Inflammatory macrophage treated with lipopolysaccharide for 4 hours (primary cell): Measurements from ENCODE around the gene USP9X.
A peak's percentile ranks its signal among the peaks of the same experiment; 100 is the strongest.

Source experiments
- DNase-seq: peaks from one replicate; pipeline ENCODE4 v3.0.0-alpha.2; 2020

Gene USP9X

GRCh38 chrX:41087201-41087600 lies 2.0 kb downstream of the USP9X start:
- DNase-seq: no peak

DNA sequence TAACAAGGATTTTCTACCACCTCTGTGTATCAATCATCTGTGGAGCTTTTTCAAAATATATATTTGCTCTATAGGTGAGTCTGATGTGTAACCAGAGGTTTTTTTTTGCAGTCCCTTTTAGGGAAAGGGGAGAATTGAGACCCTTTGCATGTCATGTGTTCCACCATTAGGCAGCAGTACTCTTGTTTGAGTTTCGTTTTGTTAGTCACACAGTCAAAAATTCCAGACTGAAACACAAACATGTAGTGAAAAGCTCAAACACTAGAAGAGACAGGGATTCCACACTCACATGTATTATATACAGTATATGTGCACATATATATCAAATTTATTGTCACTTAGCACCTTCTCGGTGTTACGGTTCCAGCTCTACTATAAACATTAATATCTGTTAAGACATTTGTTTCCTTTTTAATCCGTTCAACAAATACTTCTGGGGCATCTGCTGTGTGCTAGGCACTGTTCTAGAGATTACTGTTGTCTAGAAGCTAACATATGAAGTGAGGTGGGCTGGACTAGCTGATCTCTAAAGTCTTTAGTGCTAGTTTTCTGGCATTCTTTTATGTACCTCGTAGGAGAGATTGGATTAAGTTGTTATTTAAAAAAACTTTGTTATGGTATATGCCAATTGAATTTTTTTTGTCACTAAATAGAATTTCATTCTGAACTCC lies 5.5 kb downstream of the USP9X start:
- DNase-seq: peak; percentile 40

DNA sequence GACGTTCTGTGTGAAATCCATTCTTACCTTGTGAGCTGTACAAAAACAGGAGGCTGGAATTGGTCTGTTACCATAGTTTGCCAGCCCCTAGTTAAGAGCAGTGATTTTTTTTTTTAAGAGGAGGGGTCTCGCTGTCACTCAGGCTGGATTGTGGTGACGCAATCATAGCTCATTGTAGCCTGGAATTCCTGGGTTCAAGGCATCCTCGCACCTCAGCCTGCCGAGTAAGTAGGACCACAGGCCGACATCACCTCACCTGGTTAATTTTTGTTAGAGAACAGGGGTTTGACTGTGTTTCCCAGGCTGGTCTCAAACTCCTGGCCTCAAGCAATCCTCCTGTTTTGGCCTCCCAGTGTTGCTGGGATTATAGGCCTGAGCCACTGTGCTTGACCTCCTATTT lies 7.5 kb downstream of the USP9X start:
- DNase-seq: no peak

DNA sequence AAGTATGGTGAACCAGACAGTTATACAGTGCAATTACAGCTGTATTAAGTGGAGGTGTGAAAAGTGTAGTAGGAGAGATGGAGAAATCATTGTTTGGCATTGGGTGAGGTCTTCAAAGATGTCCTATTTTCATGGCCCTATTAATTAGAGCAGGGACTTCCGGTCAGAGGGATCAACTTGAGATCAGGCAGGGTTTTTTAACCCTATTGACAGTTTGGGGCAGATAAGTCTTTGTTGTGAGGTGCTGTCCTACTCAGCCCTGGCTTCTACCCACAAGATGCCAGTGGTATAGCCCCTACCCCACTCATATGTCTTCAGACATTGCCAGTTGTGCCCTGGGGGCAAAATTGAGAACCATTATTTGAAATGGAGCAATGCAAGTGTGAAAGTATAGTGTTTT lies 9.9 kb downstream of the USP9X start:
- no peak for DNase-seq

DNA sequence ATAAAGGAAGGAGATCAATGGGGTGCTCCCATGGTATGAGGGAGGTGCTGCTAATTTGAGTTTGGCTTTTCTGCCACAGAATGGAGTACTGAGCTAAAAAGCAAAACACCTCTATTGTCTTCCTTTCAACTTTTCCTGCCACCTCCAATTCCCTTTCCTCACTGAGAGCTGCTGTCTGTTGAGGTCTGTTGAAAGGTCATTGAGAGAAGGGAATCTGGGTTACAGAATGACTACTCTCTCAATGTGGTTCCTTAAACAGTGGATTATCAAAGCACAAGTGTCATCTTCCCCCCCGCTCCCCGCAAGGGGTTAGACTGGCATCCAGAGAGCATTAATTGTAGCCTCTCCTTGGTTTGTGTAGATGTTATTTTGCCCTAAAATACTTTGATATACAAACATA lies 10.7 kb downstream of the USP9X start:
- peak; percentile 47 for DNase-seq

- DNase-seq: peak; percentile 46
Measured at GRCh38 chrX:41096339-41096955, 11.2 kb downstream of the USP9X start.

DNA sequence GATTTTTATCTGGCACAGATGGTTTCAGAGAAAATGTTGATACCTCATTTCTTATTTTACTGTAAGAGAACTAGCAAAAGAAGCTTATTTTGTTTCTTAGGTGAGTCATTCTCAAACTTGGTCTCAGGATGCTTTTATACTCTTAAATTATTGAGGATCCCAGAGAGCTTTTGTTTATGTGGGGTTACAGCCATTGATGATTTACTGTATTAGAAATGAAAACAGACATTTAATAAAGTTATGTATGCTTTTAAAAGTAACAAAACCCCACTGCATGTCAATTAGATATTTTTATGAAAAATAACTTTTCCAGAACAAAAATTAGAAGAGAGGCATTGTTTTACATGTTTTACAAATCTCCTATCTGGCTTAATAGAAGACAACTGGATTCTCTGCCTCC lies 12.1 kb downstream of the USP9X start:
- DNase-seq: no peak

GRCh38 chrX:41100200-41100599 lies 15.0 kb downstream of the USP9X start:
- no peak for DNase-seq

DNA sequence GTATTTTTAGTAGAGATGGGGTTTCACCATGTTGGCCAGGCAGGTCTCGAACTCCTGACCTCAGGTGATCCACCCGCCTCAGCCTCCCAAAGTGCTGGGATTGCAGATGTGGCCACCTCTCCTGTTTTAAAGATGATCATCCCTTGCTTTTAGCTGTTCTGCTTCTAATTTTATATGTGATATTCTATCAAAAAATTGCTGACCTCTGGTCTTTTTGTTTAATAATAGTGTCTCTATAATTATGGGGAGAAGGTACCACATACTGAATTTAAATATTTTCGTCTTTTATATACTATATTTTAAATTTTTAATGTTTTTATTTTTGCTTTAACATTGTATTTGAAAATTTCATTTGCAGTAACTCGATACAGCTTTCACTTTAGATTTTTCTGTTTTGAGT lies 15.6 kb downstream of the USP9X start:
- no peak for DNase-seq

DNA sequence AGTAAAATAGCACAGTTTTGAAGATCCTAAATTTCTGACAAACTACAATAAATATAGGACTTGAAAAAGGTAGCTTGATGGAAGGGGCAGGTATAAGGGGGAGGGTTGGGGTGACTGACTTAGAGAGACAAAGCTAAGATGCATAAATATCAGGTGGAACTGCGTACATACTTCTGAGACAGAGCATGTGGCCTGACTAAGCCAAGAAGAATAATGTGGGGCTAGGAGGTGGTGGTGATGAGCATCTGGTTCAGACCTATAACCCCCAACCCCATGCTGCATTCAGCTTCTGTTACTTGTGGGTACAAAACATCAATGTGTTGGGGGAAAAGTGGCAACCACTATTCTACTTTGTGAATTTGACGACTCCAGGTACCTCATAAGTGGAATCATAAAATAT lies 19.8 kb downstream of the USP9X start:
- no peak for DNase-seq

- peak; percentile 56 for DNase-seq
Measured at GRCh38 chrX:41106257-41106656, 21.0 kb downstream of the USP9X start.

DNA sequence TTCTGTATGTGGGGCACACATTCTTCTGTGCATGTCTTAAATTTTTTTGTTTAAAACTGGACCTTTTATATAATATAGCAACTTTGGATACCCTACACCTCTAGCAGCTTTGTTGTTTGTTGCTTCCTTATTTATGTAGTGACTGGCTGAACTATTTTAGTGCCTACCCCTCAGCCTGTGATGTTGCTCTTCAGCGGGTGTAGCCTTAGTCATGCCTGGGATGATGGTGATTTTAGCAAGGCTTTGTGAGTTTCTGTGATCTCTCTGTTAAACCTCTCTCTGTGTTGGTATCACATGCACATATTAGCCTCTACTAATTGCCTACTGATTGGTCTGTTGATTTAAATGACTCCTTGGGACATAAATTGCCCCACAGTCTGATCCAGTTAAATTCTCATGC lies 22.8 kb downstream of the USP9X start:
- DNase-seq: peak; percentile 28

DNA sequence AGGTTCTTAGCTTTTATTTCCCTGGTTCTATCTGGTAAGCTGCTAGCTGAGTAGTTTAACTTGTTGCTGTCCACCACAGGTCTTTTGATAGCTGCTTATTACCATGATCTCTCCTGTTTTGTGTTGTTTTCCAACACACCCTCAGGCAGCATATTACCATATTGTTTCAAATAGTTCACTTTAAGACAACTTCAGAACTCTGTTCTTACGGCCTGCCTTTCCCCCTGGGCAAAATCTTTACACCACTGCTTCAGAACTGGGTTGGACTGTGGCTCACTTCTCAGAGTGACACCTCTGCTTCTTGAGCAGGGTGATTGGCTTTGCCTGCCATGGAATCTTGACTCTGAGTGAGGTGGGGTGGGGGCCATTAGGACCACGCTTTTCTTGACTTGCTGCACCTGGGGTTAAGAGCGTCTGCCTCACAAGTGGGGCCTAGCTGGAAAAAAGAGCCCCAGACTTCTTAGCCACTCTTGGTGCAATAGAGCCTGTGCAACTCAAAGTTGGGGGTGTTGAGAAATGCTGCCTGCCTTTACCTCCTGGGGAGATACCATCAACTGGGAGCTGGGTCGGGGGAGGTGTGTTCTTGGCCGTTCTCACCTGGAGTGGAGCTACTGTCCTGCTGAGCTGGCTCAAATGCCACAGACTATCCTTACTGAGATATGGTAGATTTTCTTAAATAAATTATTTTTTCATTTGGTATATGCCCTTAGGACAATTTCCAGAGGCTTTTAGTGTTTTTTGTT lies 23.4 kb downstream of the USP9X start:
- no peak for DNase-seq

- DNase-seq: no peak
Measured at GRCh38 chrX:41110801-41111625, 25.8 kb downstream of the USP9X start.

DNA sequence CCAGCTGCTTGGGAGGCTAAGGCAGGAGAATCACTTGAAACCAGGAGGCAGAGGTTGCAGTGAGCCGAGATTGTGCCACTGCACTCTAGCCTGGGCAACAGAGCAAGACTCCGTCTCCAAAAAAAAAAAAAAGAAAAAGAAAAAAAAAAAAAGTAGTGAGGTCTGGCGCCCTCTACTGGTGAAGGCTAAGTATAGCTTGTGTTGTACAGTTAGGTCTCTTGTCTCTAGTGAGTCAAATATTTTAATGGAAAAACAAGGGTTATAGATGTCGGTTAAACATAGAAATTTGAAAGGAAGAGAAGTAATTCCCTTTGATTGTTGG lies 29.8 kb downstream of the USP9X start:
- DNase-seq: peak; percentile 16

- no peak for DNase-seq
Measured at GRCh38 chrX:41116948-41117347, 31.7 kb downstream of the USP9X start.

DNA sequence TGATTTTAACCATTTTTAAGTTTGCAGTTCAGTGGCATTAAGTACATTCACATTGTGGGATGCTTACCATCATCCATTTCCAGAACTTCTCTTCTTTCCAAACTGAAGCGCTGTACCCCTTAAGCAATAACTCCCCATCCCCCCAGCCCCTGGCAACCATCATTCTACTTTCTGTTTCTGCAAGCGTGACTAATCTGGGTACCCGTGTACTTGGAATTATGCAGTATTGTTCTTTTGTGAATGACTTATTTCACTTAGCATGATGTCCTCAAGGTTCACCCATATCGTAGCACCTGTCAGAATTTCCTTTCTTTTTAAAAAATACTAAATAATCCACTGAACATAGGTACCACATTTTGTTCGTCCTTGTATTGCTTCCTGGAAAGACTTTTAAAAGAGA lies 32.9 kb downstream of the USP9X start:
- peak; percentile 24 for DNase-seq

DNA sequence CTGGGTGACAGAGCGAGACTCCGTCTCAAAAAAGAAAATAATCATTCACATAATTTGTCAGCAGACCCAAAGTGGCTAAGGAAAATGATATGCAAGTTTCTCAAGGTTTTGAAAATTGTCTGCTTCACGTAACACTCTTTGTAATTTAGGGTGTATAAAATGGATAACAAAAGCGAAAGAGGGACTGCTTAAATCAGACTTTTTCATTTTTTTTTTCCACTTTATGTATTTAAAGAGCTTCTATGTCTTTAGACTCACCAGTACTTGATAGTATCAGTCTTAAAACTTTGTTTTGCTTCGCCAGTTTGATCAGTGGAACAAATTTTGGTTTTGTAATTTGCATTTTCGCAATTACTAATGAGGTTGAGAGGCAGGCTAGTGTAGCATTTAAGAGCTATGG lies 34.6 kb downstream of the USP9X start:
- no peak for DNase-seq

DNA sequence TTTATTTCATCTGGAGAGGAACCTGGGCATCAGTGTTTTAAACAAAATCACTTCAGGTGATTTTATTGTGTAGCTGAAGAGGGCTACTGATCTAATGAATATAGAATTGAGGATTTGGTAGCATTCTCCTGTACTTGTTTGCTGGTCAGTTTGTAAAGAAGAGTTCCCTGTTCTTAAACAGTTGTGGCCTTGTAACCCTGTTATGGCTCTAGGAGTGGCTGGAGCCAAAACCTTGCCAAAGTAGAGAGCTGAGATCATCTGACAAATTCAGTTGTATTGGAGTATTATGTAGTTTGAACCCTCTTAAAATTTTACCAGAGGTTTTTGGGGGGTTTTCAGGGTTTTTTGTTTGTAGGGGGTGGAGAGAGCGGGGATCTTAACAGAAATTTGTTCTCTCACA lies 36.5 kb downstream of the USP9X start:
- no peak for DNase-seq

DNA sequence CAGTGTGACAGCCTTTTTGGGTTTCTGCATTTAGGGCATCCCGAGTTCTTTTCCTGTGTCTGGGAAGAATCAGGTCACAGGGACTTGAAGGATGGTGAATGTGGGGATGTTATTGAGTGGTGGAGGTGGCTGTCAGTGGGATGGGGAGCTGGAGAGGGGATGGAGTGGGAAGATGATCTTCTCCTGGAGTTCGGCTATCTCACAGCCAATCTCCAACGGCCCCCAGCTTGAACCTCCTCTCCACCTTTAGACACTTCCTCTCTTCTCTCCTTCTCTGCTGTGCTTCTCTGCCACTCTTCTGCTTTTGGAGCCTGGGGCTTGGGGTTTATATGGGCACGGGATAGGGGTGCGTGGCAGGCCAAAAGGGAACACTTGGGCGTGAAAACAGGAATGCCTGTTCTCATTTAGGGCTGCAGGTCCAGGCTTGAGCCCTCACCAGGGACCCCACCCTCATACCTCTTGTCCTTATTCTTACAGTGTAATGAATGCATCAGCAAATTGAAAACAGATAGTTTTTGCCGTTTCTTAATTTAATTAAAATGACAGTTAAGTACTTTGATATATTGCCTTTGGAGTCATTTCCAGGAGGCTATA lies 37.5 kb downstream of the USP9X start:
- no peak for DNase-seq

DNA sequence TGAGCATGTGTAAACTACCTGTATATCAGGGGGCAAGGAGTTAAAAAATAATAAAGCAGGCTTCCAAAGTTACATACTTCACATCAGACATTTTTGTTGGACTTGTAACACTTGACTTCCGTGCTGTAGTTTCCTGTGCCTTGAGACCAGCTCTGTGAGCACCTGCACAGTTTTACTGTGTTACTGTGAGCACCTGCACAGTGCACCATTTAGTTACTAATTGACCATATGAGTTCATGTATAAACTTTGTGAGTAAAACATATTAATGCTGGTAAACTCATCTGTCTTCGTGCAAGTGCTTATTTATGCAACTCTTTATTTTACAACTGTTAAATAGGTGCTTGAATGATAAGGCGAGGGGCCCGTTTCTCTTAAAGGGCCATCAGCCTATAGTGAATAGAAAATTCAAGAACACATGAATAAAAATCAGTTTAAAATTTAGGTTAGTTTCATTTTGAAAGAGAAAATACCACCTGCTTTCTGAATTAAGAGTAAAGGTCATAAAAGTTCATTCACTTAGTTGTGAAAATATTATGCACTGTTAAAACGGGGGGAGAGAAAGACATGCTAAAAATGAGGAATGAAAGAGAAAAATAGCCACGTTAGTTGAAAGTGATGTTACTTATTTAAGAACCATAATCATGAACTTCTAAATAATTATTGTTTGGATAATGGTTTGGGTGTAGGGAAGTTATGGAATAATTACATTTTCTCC lies 42.4 kb downstream of the USP9X start:
- DNase-seq: no peak

DNA sequence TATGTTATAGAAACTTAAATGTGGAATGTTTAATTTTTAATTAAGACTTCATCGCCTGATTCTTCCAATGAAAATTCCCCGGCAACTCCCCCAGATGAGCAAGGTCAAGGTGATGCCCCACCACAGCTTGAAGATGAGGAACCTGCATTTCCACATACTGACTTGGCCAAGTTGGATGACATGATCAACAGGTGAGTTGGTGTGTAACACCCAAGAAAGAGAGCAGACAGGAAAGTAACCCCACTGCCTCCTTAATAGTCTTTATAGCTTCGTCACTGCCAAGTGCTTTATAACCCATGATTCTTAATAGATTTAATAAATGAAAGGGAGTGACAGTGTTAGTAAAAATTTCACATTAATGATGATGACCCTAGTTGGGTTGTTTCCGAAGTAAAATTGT lies 43.7 kb downstream of the USP9X start:
- DNase-seq: no peak

DNA sequence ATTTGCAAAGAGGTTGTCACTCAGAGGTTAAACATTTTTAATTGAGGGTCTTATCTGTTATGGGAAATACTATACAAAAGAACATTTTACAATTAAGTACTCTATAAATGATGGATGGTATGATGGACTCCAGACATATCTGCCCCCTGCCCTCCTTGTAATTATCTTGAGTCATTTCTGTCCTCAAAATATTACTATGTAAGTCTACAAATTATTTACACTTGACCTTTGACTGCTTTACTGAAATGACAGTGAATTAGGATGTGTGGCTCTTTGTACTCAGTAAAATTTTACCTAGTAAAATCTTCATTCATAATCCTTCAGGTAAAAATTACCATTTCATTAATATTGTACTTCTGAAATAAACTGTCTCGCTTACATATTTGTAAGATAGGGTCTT lies 46.5 kb downstream of the USP9X start:
- no peak for DNase-seq
